HL-60 (cell line): Measurements from ENCODE around the gene KSR2.

ENCODE experiments used
- CTCF ChIP-seq: IDR thresholded peaks from one replicate; pipeline ENCODE4 v1.5.1; 2011; ENCODE audit warnings: low read length, control low read depth, inconsistent platforms; ENCODE audit not compliant: insufficient read depth
- POLR2AphosphoS5 ChIP-seq: IDR thresholded peaks from 2 replicates; pipeline ENCODE4 v1.6.1; 2012; ENCODE audit warnings: low read depth
- REST ChIP-seq: IDR thresholded peaks from 2 replicates; pipeline ENCODE4 v1.6.1; 2012; ENCODE audit warnings: low read depth; ENCODE audit not compliant: insufficient replicate concordance
- SPI1 ChIP-seq: IDR thresholded peaks from 2 replicates; pipeline ENCODE4 v1.6.1; 2012; ENCODE audit warnings: low read depth, mild to moderate bottlenecking, borderline replicate concordance

GRCh38 chr12:117522559-117522958 lies 446.2 kb downstream of the KSR2 start:
- TF ChIP-seq CTCF: no peak
- TF ChIP-seq POLR2AphosphoS5: no peak
- no peak for TF ChIP-seq REST
- no peak for TF ChIP-seq SPI1
